ENCODE measurements around the gene HERPUD1. TPM values are rescaled to one million over a fixed set of nuclear protein-coding genes. Genes with fewer than 3 reads are reported as not detected.

HERPUD1 gene
- total RNA-seq, 1 experiment from 2014 or later, result 65.3 TPM

- no peak for DNase-seq (ENCODE audit: low read depth)
Measured at GRCh38 chr16:56994311-56994710, 62.4 kb downstream of the HERPUD1 start.

Other genes with a start within 250 kb of the HERPUD1 start
- gene MT1X, start 249.7 kb upstream of the HERPUD1 start, total RNA-seq (2014; rRNA removed; shearing (Covaris generic)), result 100 and 148 TPM in 2 replicates
- 115 and 119 TPM in 2 replicates for gene NUP93, start 202.0 kb upstream of the HERPUD1 start, total RNA-seq (2014; rRNA removed; shearing (Covaris generic))
- not detected in 2 replicates for gene SLC12A3, start 66.9 kb upstream of the HERPUD1 start, total RNA-seq (2014; rRNA removed; shearing (Covaris generic))
- not detected in 2 replicates for gene CETP, start 29.8 kb downstream of the HERPUD1 start, total RNA-seq (2014; rRNA removed; shearing (Covaris generic))
- 13.6 and 14.3 TPM in 2 replicates for gene NLRC5, start 57.4 kb downstream of the HERPUD1 start, total RNA-seq (2014; rRNA removed; shearing (Covaris generic))
- 36.1 and 51.5 TPM in 2 replicates for gene CPNE2, start 160.4 kb downstream of the HERPUD1 start, total RNA-seq (2014; rRNA removed; shearing (Covaris generic))

All from HT1080 (cell line).